Brain microvascular endothelial cell (primary cell): Measurements from ENCODE around the gene CFHR4.
"Not testable (repeated sequence)": the region's sequence is repeated elsewhere in the genome, so short reads cannot be mapped to it uniquely, and the experiment has no call there.

Experiments
- DNase-seq: peaks from one replicate; pipeline ENCODE4 v3.0.0-alpha.2; 2020
- H3K27ac ChIP-seq: fragments of 250-450 bp; sonication (Bioruptor Pico); 2 replicates; pipeline ENCODE4 v1.5.1; 2020; ENCODE audit warnings: mild to moderate bottlenecking, moderate library complexity
- H3K27me3 ChIP-seq: fragments of 250-450 bp; sonication (Bioruptor Pico); replicated peaks from 2 replicates; pipeline ENCODE4 v1.5.1; 2020; ENCODE audit warnings: mild to moderate bottlenecking
- H3K36me3 ChIP-seq: fragments of 250-450 bp; sonication (Bioruptor Pico); replicated peaks from 2 replicates; pipeline ENCODE4 v1.5.1; 2020; ENCODE audit warnings: mild to moderate bottlenecking
- H3K4me3 ChIP-seq: 2 replicates; pipeline ENCODE4 v1.5.1; 2011; ENCODE audit warnings: low read depth, mild to moderate bottlenecking, control low read depth, low read length, moderate library complexity
- CTCF ChIP-seq: IDR thresholded peaks from 2 replicates; pipeline ENCODE4 v1.5.1; 2011; ENCODE audit warnings: low read depth, mild to moderate bottlenecking, moderate library complexity, low read length, control low read depth, inconsistent platforms; ENCODE audit errors: missing control alignments
- in situ Hi-C: cut with HindIII; loops from 2 replicates; pipeline ENCODE4 v1.10.0; 2017; ENCODE audit warnings: low sequenced_read_pairs, low pct_ligation_motif_present

CFHR4 gene

GRCh38 chr1:196887515-196888239 lies at the start of gene CFHR4:
Gene CFHR4 (plus strand): TSS chr1:196888052. CDS start chr1:196888151, 99 bp downstream.
- DNase-seq: no peak
- Histone ChIP-seq H3K27me3 (no peaks in the 10 kb centered on the region), H3K36me3 (no peaks in the 10 kb centered on the region), H3K4me3 (no peak within 1 kb of the TSS), H3K27ac (no peak within 1 kb of the TSS)
- TF ChIP-seq CTCF: no peak
- in situ Hi-C loops: no loop called here

- in situ Hi-C loops, H3K4me3 ChIP-seq, H3K36me3 ChIP-seq, H3K27ac ChIP-seq, DNase-seq, H3K27me3 ChIP-seq: not testable (repeated sequence)
These were observed 38.0 kb upstream of the CFHR4 start for GRCh38 chr1:196849613-196850492.

GRCh38 chr1:196856053-196856452 lies 31.8 kb upstream of the CFHR4 start:
- in situ Hi-C loops: no loop called here
- Histone ChIP-seq H3K4me3 (no peak overlapping the region), H3K36me3 (no peaks in the 10 kb centered on the region), H3K27me3 (no peaks in the 10 kb centered on the region), H3K27ac (no peak overlapping the region)
- no peak for TF ChIP-seq CTCF
- DNase-seq: no peak

- TF ChIP-seq CTCF: no peak
- H3K27me3 ChIP-seq: no peaks in the 10 kb centered on the region
- in situ Hi-C loops: no loop called here
- H3K4me3 ChIP-seq: no peak overlapping the region
- H3K36me3 ChIP-seq: no peaks in the 10 kb centered on the region
- no peak overlapping the region for H3K27ac ChIP-seq
- DNase-seq: no peak
These were observed 30.7 kb upstream of the CFHR4 start for GRCh38 chr1:196857188-196857587.

- no peak overlapping the region for H3K27ac ChIP-seq
- H3K27me3 ChIP-seq: no peaks in the 10 kb centered on the region
- H3K4me3 ChIP-seq: no peak overlapping the region
- H3K36me3 ChIP-seq: no peaks in the 10 kb centered on the region
- no peak for DNase-seq
- TF ChIP-seq CTCF: no peak
- in situ Hi-C loops: no loop called here
These were observed 29.0 kb upstream of the CFHR4 start for GRCh38 chr1:196858811-196859210.

GRCh38 chr1:196860323-196860884 lies 27.4 kb upstream of the CFHR4 start:
- no peak for DNase-seq
- no peak for TF ChIP-seq CTCF
- no peaks in the 10 kb centered on the region for H3K27me3 ChIP-seq
- no peak overlapping the region for H3K4me3 ChIP-seq
- H3K27ac ChIP-seq: no peak overlapping the region
- in situ Hi-C loops: no loop called here
- H3K36me3 ChIP-seq: no peaks in the 10 kb centered on the region
